Neural crest cell (in vitro differentiated cells): ENCODE measurements around the gene ELK1. TPM values are rescaled to one million over a fixed set of nuclear protein-coding genes. Genes with fewer than 3 reads are reported as not detected.

Experiments
- DNase-seq: peaks from one replicate; pipeline ENCODE4 v3.0.0; 2021; ENCODE audit warnings: low read depth, mixed read lengths, low spot score
- H3K27ac Mint-ChIP-seq: one replicate; pipeline ENCODE4 v1.8.0; 2021; ENCODE audit warnings: mild to moderate bottlenecking, mixed read lengths; ENCODE audit not compliant: unreplicated experiment
- H3K27me3 Mint-ChIP-seq: 2 replicates; pipeline ENCODE4 v1.8.0; 2021; ENCODE audit warnings: low read depth, mild to moderate bottlenecking, mixed read lengths
- H3K36me3 Mint-ChIP-seq: 2 replicates; pipeline ENCODE4 v1.8.0; 2021; ENCODE audit warnings: low read depth, mild to moderate bottlenecking, mixed read lengths
- H3K4me1 Mint-ChIP-seq: 2 replicates; pipeline ENCODE4 v1.8.0; 2021; ENCODE audit warnings: mixed read lengths
- H3K4me3 Mint-ChIP-seq: one replicate; pipeline ENCODE4 v1.8.0; 2021; ENCODE audit warnings: mild to moderate bottlenecking, mixed read lengths
- H3K9me3 Mint-ChIP-seq: 2 replicates; pipeline ENCODE4 v1.8.0; 2021; ENCODE audit warnings: mixed read lengths
- total RNA-seq: library from RNA; stranded (reverse); gene quantifications from 2 replicates; pipeline ENCODE4 v1.2.1, GENCODE V29; 2021
- TF ChIP-seq, protein P1 (sequence below): fragments of 200-600 bp; sonication (generic); conservative IDR thresholded peaks from 2 replicates; pipeline ENCODE4 v1.5.0; 2021; ENCODE audit warnings: antibody characterized with exemption, mild to moderate bottlenecking

ELK1 gene
- total RNA-seq, 1 donor from 2014 or later: 27.4 TPM

DNA sequence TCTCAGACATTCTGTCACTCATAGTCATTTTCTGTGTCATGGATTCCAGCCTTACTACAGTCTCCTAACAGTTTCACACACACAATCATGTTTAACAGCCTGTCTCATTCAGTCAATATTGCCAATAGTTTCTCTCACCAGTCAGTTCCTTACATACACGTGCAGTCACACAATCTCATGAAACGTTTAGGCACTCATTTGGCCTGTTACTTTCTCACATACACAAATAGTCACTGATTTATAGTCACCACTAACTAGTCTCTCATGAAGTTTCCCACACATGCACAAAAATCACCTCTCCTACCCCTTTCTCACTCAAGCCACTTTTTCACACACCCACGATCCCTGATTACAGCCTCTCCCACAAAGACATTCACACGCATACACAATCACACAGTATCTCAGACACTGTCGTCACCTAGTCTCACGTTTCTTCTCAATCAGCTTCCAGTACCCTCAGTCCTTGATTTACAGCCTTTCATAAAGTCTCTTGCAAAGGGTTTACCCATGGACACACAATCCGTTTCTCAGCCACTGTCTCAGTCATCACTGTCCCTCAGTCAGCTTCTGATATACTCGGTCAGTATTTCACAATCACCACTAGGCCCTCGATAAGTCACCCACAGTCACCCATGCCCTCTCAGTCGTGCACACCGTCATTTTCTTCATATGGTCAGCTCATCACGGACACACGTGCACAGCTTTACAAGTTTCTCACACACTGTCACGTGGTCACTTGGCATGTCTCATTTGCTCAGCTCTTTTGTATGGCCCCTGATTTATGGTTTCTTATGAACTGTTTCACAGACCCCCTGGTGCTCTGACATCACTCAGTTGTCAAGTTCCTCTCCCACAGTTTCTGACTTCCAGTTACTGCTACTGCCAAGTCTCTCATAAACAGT lies 16.4 kb downstream of the ELK1 start:
- Mint-ChIP-seq H3K4me3 (no peak overlapping the region), H3K4me1 (no peaks in the 10 kb centered on the region), H3K9me3 (no peaks in the 10 kb centered on the region), H3K36me3 (peaks cover 8% of the 10 kb centered on the region), H3K27me3 (no peaks in the 10 kb centered on the region), H3K27ac (no peak overlapping the region)
- TF ChIP-seq, protein P1, sequence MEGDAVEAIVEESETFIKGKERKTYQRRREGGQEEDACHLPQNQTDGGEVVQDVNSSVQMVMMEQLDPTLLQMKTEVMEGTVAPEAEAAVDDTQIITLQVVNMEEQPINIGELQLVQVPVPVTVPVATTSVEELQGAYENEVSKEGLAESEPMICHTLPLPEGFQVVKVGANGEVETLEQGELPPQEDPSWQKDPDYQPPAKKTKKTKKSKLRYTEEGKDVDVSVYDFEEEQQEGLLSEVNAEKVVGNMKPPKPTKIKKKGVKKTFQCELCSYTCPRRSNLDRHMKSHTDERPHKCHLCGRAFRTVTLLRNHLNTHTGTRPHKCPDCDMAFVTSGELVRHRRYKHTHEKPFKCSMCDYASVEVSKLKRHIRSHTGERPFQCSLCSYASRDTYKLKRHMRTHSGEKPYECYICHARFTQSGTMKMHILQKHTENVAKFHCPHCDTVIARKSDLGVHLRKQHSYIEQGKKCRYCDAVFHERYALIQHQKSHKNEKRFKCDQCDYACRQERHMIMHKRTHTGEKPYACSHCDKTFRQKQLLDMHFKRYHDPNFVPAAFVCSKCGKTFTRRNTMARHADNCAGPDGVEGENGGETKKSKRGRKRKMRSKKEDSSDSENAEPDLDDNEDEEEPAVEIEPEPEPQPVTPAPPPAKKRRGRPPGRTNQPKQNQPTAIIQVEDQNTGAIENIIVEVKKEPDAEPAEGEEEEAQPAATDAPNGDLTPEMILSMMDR: no peak
- no peak for DNase-seq

DNA sequence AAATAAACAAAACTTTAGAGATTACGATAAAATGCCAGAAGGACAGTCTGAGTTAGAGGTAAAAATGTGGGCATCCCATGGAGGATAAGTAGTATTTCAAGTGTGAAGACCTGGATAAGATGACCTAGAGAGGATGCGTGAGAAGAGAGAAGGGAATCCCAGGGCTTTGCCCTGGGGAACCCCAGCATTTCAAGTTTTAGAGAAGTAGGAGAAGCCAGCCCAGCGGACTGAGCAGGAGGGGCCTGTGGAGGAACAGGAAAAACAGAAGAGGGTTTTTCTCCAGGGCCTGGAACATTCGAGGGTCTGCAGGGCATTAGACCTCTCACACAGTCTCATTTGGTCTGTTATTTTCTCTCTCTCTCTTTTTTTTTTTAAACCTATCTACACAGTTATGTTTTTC lies 17.7 kb downstream of the ELK1 start:
- no peak for DNase-seq
- Mint-ChIP-seq H3K27me3 (no peaks in the 10 kb centered on the region), H3K9me3 (no peaks in the 10 kb centered on the region), H3K4me3 (no peak overlapping the region), H3K4me1 (no peaks in the 10 kb centered on the region), H3K36me3 (peaks cover 6% of the 10 kb centered on the region), H3K27ac (no peak overlapping the region)
- TF ChIP-seq, protein P1: no peak

DNA sequence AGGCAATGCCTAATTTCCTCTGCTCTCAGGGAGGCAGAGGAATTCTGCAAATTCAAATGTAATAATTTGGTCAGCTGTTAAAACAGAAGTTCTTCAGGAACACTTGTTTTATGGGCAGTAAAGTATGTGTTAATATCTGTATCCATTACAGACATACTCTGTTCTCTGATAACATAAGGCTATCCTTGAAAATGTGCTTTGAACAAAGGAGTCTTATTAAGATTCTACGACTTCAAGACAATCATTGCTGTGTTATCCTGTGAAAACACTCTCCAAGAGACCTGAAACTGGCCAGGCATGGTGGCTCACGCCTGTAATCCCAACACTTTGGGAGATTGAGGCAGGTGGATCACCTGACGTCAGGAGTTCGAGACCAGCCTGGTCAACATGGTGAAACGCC lies 18.7 kb downstream of the ELK1 start:
- TF ChIP-seq, protein P1: no peak
- no peak for DNase-seq
- H3K4me3 Mint-ChIP-seq: no peak overlapping the region
- H3K4me1 Mint-ChIP-seq: no peaks in the 10 kb centered on the region
- H3K9me3 Mint-ChIP-seq: no peaks in the 10 kb centered on the region
- H3K36me3 Mint-ChIP-seq: peaks cover 2% of the 10 kb centered on the region
- H3K27me3 Mint-ChIP-seq: no peaks in the 10 kb centered on the region
- no peak overlapping the region for H3K27ac Mint-ChIP-seq

DNA sequence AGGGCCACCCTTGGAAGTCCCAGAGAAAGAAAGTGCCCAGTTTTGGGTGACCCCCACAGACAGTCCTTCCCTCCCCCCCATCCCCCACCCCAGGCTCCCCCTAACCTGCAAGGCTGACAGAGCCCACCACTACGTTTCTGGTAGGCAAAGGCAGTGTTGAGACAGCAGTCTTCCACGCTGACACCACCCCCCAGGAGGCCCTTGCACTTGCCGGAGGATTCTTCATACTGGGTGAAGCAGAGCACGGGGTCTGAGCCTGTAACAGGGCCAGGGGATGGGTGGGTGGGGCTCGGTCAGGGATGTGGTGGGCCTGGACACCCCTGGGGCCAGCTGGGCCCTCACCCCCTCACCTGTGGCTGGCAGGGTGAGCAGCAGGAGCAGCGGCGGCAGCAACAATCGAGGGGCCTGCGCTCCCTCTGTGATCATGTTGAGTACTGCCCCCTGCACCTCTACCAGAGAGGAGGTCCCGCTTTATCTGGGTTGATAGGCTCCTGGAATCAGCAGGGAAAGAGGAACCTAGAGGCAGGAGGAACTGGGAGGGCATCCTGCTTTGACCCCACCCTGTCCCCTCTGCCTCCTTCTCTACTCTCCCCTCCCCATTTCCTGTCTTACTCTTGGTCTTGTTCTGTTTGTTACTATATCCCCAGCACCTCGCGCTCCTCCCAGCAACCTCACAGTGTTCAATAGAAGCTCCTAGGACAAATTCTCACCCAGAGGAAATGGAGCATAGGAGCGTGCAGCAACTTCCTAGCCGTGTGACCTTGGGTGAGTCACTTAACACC lies 20.8 kb downstream of the ELK1 start, which contains the start of gene CFP:
CFP (minus strand) TSS at position 512 of the 782 bp plus-strand sequence; CDS start at position 426, 86 bp downstream.
- Mint-ChIP-seq H3K4me3 (no peak within 1 kb of the TSS), H3K36me3 (peaks cover 2% of the 10 kb centered on the region), H3K27me3 (no peaks in the 10 kb centered on the region), H3K9me3 (no peaks in the 10 kb centered on the region), H3K4me1 (no peaks in the 10 kb centered on the region), H3K27ac (no peak within 1 kb of the TSS)
- no peak for DNase-seq
- TF ChIP-seq, protein P1: no peak

DNA sequence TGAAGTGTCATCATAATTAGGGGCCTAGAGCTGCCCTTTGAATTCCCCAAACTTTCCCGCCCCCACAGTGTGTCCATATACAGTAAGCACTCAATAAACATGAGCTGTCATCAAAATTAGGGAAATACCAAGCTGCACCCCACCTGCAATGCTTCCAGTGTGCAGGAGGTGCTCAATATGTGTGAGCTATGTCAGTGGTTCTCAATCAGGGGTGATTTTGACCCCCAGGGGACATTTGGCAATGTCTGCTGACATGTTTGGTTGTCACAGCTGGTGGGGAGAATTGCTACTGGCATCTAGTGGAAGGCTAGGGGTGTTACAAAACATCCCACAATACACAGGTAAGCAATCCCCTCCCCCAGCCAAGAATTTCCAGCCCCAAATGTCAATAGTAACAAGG lies 21.4 kb downstream of the ELK1 start:
- no peak overlapping the region for H3K27ac Mint-ChIP-seq

More for the DNA sequence above, 21.4 kb downstream of the ELK1 start:
- no peaks in the 10 kb centered on the region for H3K27me3 Mint-ChIP-seq
- no peak overlapping the region for H3K4me3 Mint-ChIP-seq
- no peak for DNase-seq
- H3K4me1 Mint-ChIP-seq: peaks cover 3% of the 10 kb centered on the region
- H3K9me3 Mint-ChIP-seq: no peaks in the 10 kb centered on the region
- H3K36me3 Mint-ChIP-seq: peaks cover 2% of the 10 kb centered on the region
- TF ChIP-seq, protein P1: no peak
